HG03460 (cell line): Measurements from ENCODE around the gene NCCRP1.

Experiments
- ATAC-seq: cut with Tn5 transposase; IDR thresholded peaks from one replicate; pipeline ENCODE4 v1.9.1; 2021; ENCODE audit not compliant: unreplicated experiment

Gene NCCRP1

DNA sequence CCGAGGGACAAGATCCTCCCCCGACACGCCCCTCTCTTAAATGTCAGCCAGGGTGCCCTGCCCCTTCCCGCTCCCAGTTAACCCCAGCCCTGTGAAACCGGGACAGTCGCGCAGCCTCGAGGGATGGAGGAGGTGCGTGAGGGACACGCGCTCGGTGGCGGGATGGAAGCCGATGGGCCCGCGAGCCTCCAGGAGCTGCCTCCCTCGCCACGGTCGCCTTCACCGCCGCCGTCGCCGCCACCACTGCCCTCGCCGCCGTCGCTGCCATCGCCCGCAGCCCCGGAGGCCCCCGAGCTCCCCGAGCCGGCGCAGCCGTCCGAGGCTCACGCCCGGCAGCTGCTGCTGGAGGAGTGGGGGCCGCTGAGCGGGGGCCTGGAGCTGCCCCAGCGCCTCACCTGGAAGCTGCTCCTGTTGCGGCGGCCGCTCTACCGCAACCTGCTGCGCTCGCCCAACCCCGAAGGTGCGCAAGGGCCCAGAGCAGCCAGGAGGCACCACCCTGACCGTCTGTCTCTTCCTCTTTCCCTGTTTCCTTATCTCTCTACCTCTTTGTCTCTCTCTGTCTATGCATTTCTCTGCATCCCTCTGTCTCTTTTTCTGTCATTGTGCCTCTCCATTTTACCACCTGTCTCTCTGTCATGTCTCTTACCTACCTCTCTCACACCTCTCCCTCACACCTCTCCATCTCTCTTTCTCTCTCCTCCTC lies at the start of gene NCCRP1:
TSS of gene NCCRP1 (plus strand) at position 105 of the 703 bp plus-strand sequence. CDS start at position 124, 19 bp downstream.
- ATAC-seq, result no peak

DNA sequence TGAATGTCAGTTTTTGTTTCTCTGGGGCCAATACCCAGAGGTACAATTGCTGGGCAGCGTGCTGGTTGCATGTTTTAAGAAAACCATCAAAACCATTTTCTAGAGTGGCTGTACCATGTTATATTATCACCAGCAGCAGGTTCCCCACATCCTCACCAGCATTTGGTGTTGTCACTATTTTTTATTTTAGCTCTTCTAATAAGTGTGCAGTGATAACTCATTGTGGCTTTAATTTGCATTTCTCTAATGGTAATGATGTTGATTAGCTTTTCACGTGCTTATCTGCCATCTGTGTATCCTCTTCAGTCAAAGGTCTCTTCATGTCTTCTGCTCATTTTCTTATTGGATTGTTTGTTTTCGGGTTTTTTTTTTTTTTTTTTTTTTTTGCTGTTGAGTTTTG lies 49.3 kb upstream of the NCCRP1 start:
- no peak for ATAC-seq

GRCh38 chr19:39148939-39149529 lies 47.7 kb upstream of the NCCRP1 start:
- ATAC-seq, result no peak

GRCh38 chr19:39150235-39150634 lies 46.5 kb upstream of the NCCRP1 start:
- no peak for ATAC-seq

DNA sequence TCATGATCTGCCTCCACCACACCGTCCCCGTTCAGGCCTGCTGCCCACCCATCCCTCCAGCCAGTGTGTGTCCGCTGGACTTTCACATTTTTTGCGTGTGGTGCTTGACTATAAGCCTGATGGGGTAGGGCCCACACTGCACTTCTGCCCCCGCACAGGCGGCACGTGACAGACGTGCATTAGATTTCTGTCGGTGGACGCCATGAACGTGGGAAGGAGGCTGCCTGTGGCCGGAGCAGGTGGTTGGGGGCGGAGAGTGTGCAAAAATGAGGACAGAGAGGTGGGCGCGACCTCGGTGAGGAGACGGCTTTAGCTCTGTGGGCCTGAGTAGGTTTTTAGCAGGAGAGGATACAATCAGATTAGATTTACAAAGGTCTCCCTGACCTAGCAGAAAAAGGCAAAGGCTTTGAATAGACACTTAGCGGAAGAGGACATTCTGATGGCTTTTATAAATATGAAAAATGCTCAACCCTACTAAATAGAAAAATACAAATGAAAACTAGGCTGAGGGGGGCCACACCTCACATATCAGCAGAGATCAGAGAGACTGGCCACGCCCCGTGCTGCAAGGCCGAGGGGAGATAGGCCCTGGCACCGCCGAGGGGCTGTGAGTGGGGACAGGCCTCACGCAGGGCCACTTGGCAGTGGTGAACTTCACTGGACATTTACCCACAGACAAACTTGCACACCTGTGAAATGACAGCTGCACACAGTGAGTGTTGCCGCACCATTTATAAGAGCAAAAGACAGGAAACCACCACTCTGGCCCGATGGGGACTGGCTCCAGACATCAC lies 45.8 kb upstream of the NCCRP1 start:
- no peak for ATAC-seq

GRCh38 chr19:39152066-39152465 lies 44.7 kb upstream of the NCCRP1 start:
- ATAC-seq, result no peak

GRCh38 chr19:39154100-39154628 lies 42.6 kb upstream of the NCCRP1 start:
- no peak for ATAC-seq

- ATAC-seq, result no peak
Measured at GRCh38 chr19:39154629-39155100, 42.1 kb upstream of the NCCRP1 start.

GRCh38 chr19:39155114-39155700 lies 41.6 kb upstream of the NCCRP1 start:
- ATAC-seq, result no peak

- no peak for ATAC-seq
Measured at GRCh38 chr19:39155741-39156140, 41.0 kb upstream of the NCCRP1 start.

DNA sequence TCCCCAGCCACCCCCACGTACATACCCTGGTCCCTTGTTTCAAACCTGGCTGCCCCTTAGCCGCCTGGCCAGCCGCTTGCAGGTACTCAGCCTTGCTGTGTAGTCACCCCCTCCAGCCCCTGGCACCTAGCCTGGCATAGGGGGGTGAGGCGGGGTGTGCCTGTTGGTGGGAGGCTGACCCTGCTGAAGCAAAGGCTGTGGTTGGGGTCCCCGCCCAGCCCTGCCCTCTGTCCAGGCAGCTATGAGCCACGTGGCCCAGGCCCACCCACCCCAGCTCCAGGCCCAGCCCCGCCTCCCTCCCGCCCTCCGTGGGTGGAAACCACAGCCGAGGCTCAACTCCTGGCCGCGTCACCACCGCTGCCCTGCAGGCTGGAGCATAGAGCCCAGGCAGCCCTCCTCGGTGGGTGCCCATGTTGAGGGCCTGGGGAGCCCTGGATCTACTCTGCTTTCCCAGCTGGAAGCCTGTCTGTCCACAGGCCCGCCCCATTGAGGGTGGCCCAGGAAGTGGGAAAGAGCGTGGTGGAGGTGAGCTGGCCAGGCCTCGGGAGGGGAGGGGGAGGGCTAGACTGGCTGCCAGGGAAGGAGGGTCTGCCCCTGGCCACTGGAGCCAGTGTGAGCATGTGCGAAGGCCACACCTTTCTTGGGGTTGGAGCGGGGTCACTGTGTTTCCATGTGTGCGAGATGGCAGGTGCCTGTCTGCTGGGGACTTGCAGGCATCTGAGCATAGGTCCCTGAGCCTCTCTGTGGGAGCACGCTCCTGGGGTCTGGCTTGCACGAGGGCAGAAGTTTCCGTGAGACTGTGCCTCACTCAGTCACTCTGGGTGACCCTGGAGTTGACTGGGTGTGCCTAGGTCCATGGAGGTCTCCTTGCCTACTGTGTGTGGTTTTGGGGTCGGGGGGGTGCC lies 40.2 kb upstream of the NCCRP1 start:
- ATAC-seq, result no peak

DNA sequence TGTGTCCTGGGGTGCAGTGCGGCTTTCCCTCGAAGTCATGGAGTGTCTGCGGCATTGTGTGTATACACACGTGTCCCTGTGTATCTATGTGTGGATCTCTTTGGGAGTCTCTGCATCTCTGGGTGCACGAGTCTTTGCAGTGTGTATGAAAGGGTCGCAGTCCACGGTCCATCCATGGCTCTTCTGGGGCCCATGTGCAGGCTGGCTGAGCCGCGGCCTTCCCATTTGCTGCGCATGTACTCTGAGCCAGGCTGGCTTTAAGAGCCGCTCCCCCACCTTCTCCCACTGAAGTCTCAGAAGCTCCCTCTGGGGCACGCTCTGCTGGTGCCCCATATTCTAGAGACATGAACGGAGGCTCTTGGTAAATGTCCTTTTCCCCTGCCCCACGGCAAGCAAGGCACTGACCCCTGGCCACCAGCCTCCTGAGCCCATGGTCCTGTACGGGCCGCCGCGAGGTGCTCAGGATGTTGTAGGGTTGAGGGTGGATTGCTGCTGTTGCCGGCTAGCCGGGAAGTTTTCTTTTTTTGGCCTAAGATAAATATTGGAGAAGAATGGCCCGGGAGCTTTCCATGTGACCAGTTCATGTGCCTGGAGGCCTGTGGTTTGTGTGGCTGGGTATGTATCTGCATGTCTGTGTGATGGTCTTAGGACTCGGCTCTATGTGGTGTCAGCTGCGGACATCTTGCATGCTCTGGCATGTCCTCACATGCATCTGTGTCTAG lies 39.3 kb upstream of the NCCRP1 start:
- no peak for ATAC-seq

DNA sequence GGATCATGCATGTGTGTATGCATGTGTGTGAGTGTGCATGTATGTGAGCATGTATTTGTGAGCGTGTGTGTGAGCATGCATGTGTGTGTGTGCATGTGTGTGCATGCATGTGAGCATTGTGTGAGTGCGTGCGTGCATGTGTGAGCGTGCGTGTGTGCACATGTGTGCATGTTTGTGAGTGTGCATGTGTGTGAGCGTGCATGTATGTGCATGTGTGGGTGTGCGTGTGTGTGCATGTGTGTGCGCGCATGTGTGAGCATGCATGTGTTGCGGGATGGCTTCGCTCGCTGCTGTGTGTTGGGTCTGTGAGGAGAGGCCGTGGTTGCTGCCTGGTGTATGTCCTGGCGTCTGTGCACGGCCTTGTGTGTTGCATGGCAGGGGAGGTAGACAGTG lies 38.8 kb upstream of the NCCRP1 start:
- no peak for ATAC-seq

DNA sequence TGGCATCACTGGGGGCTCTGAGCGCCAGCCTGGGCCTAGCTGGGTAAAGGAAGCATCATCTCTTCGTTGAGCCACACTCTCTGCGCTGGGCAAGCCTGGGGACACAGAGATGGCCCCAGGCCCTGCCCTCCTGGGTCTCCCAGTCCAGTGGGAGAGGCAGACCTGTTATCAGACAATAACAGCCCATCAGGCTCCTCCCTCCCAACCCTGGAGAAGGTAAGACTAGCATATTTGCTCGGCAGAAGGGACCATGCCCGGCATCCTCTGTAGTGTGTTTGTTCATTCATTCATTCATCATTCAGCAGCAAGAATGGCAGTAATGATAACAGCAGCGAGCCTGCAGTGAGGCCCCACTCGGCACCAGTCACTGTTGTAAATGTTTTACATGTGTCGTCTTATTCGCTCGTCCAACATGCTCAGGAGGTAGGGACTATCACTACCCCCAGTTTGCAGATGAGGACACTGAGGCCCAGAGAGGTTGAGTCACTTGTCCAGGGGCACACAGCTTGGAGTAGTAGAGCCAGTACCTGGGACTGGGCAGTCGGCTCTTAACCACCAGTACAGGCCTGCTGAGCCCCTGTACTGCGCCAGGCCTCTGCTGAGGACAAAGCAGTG lies 38.0 kb upstream of the NCCRP1 start:
- ATAC-seq, result no peak

GRCh38 chr19:39160523-39160861 lies 36.3 kb upstream of the NCCRP1 start:
- no peak for ATAC-seq

- no peak for ATAC-seq
Measured at GRCh38 chr19:39160889-39161672, 35.7 kb upstream of the NCCRP1 start.

DNA sequence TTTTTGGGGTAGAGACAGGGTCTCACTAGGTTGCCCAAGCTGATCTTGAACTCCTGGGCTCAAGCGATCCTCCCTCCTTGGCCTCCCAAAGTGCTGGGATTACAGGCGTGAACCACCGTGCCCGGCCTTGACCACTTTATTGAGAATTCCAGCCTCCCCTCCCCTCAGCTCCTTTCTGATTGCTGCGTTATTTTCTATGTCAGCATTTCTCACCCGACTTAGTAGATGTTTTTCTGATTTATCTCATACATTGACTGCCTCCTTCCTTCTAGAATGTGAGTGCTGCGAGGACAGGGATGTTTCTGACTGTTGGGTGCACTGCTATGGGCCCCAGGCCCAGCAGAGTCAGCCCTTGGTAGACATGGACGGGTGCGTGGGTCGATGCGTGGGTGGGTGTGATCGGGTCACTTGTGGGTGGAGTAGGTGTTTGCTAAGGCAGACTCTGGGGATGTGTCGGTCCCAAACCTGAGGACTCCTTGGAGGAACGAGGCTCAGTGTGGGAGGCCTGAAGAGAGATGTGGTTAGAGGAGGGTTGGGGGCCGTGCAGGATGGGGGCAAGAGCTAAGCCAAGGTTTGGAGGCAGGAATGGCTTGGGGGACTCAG lies 34.2 kb upstream of the NCCRP1 start:
- ATAC-seq, result no peak

DNA sequence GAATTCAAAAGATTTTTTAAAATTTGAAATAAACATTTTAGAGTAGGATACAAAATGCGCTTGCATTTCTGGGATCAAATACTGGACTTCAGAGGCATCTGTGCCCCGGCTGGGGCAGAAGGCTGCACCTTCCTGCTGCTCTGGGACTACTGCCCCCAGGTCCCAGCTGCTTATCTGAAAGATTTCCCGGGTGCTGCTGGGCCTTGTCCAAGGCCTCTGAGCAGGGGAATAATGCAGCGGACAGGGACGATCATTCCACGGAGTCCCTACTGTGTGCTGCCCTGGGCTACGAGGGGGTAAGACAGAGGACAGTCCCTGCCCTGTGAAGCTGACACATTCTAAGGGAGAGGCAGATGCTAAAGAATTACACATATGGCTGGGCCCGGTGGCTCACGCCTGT lies 33.1 kb upstream of the NCCRP1 start:
- no peak for ATAC-seq
